ENCODE results near the gene ARFGAP1.

ARFGAP1 gene

GRCh38 chr20:63224412-63225081, 48.1 kb upstream of the ARFGAP1 start:
- no peak overlapping the region for H3K4me3 ChIP-seq (ENCODE audit: low read depth in 1 of 2, low read length in 2 of 2)
- DNase-seq (no peak), ATAC-seq (ENCODE audit: insufficient read depth, low read depth) (no peak)
- no peaks in the 10 kb centered on the region for H3K36me3 ChIP-seq (ENCODE audit: insufficient read depth, low read length)
- H3K4me2 ChIP-seq (ENCODE audit: insufficient read depth, low read length), result no peak overlapping the region
- TF ChIP-seq, protein P1, sequence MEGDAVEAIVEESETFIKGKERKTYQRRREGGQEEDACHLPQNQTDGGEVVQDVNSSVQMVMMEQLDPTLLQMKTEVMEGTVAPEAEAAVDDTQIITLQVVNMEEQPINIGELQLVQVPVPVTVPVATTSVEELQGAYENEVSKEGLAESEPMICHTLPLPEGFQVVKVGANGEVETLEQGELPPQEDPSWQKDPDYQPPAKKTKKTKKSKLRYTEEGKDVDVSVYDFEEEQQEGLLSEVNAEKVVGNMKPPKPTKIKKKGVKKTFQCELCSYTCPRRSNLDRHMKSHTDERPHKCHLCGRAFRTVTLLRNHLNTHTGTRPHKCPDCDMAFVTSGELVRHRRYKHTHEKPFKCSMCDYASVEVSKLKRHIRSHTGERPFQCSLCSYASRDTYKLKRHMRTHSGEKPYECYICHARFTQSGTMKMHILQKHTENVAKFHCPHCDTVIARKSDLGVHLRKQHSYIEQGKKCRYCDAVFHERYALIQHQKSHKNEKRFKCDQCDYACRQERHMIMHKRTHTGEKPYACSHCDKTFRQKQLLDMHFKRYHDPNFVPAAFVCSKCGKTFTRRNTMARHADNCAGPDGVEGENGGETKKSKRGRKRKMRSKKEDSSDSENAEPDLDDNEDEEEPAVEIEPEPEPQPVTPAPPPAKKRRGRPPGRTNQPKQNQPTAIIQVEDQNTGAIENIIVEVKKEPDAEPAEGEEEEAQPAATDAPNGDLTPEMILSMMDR (IDR thresholded peaks at IDR 0.05; ENCODE audit: borderline replicate concordance, extremely low read depth, low read length, poor library complexity, severe bottlenecking), result no peak
- no peak for TF ChIP-seq EZH2 (IDR thresholded peaks at IDR 0.05; ENCODE audit: borderline replicate concordance, low read depth, low read length, severe bottlenecking)
- no peaks in the 10 kb centered on the region for H3K9me3 ChIP-seq (ENCODE audit: insufficient read depth, low read length, severe bottlenecking)
- H3K79me2 ChIP-seq (ENCODE audit: insufficient read depth, low read length), result no peaks in the 10 kb centered on the region
- no peaks in the 10 kb centered on the region for H3K4me1 ChIP-seq (ENCODE audit: insufficient read depth, low read length)
- H3K9ac ChIP-seq (ENCODE audit: low read depth, low read length), result no peak overlapping the region
- no peak overlapping the region for H3K27ac ChIP-seq (ENCODE audit: low read length)
- peaks cover 16% of the 10 kb centered on the region for H3K27me3 ChIP-seq (ENCODE audit: insufficient read depth, low read length, poor library complexity)
- H2AFZ ChIP-seq (ENCODE audit: low read depth, low read length), result no peak overlapping the region
- peaks cover 19% of the 10 kb centered on the region for H4K20me1 ChIP-seq (ENCODE audit: insufficient read depth, low read length)

DNA sequence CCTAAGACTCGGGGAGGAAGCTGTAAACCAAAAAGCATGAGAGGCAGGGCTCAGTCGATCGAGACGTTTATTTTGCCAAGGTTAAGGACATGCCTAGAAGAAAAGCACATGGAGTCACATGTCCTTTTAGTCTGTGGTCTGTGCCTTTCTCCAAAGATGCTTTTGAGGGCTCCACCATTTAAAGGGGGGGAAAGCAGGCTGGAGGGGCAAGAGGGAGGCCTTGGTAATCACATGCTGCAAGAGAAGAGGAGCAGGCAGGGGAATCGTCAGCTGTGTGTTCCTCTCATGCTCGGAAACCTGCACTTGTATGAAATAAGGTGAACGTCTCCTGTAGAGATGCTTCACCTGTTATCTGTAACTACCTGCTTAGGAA, 47.5 kb upstream of the ARFGAP1 start:
- Histone ChIP-seq H3K27ac (ENCODE audit: low read length) (no peak overlapping the region), H3K9ac (ENCODE audit: low read depth, low read length) (no peak overlapping the region)

GRCh38 chr20:63226042-63226943, 46.3 kb upstream of the ARFGAP1 start:
- TF ChIP-seq, protein P1 (IDR thresholded peaks at IDR 0.05; ENCODE audit: borderline replicate concordance, extremely low read depth, low read length, poor library complexity, severe bottlenecking), result no peak
- no peak for TF ChIP-seq EZH2 (IDR thresholded peaks at IDR 0.05; ENCODE audit: borderline replicate concordance, low read depth, low read length, severe bottlenecking)
- H3K79me2 ChIP-seq (ENCODE audit: insufficient read depth, low read length), result no peaks in the 10 kb centered on the region
- no peak overlapping the region for H3K4me2 ChIP-seq (ENCODE audit: insufficient read depth, low read length)
- DNase-seq, result no peak
- H3K36me3 ChIP-seq (ENCODE audit: insufficient read depth, low read length), result no peaks in the 10 kb centered on the region
- H3K27me3 ChIP-seq (ENCODE audit: insufficient read depth, low read length, poor library complexity), result peaks cover 23% of the 10 kb centered on the region
- no peak overlapping the region for H3K27ac ChIP-seq (ENCODE audit: low read length)
- no peaks in the 10 kb centered on the region for H3K9me3 ChIP-seq (ENCODE audit: insufficient read depth, low read length, severe bottlenecking)
- no peak for ATAC-seq (ENCODE audit: insufficient read depth, low read depth)
- peaks cover 19% of the 10 kb centered on the region for H4K20me1 ChIP-seq (ENCODE audit: insufficient read depth, low read length)
- no peak overlapping the region for H3K9ac ChIP-seq (ENCODE audit: low read depth, low read length)
- H3K4me1 ChIP-seq (ENCODE audit: insufficient read depth, low read length), result no peaks in the 10 kb centered on the region
- H3K4me3 ChIP-seq (ENCODE audit: low read depth in 1 of 2, low read length in 2 of 2), result no peak overlapping the region
- no peak overlapping the region for H2AFZ ChIP-seq (ENCODE audit: low read depth, low read length)

More for the DNA sequence above, 47.5 kb upstream of the ARFGAP1 start:
- Histone ChIP-seq H3K79me2 (ENCODE audit: insufficient read depth, low read length) (no peaks in the 10 kb centered on the region), H3K4me1 (ENCODE audit: insufficient read depth, low read length) (no peaks in the 10 kb centered on the region), H3K4me2 (ENCODE audit: insufficient read depth, low read length) (no peak overlapping the region), H2AFZ (ENCODE audit: low read depth, low read length) (no peak overlapping the region), H3K27me3 (ENCODE audit: insufficient read depth, low read length, poor library complexity) (peaks cover 17% of the 10 kb centered on the region), H3K9me3 (ENCODE audit: insufficient read depth, low read length, severe bottlenecking) (no peaks in the 10 kb centered on the region), H4K20me1 (ENCODE audit: insufficient read depth, low read length) (peaks cover 19% of the 10 kb centered on the region), H3K36me3 (ENCODE audit: insufficient read depth, low read length) (no peaks in the 10 kb centered on the region), H3K4me3 (ENCODE audit: low read depth in 1 of 2, low read length in 2 of 2) (no peak overlapping the region)
- TF ChIP-seq EZH2 (IDR thresholded peaks at IDR 0.05; ENCODE audit: borderline replicate concordance, low read depth, low read length, severe bottlenecking), result no peak
- TF ChIP-seq, protein P1 (IDR thresholded peaks at IDR 0.05; ENCODE audit: borderline replicate concordance, extremely low read depth, low read length, poor library complexity, severe bottlenecking), result no peak
- no peak for DNase-seq
- no peak for ATAC-seq (ENCODE audit: insufficient read depth, low read depth)

All from DND-41 (cell line).